Measurements from ENCODE around the gene TRIM22. TPM values are rescaled to one million over a fixed set of nuclear protein-coding genes. Genes with fewer than 3 reads are reported as not detected.

Gene TRIM22
- total and polyA plus RNA-seq, 9 of the 15 experiments (the other 6 are each of a cell fraction or from before 2014, with no cell fraction given), result 0.06 to 1.1 (median 0.18) TPM; not detected in 2

GRCh38 chr11:5688482-5688881, 1.1 kb upstream of the TRIM22 start (continued):
- TF ChIP-seq ATF3 (IDR thresholded peaks at IDR 0.05) (peak; percentile 36; the same call in 1 of the 2 replicates), ATF3 (CRISPR knock-in tag; conservative IDR thresholded peaks at IDR 0.05) (no peak), MCM3 (IDR thresholded peaks at IDR 0.05) (no peak), CEBPB (tag; IDR thresholded peaks at IDR 0.05) (0 out of 2 replicates have a peak, but pooled peaks have one; percentile 47)

GRCh38 chr11:5690216-5690615, 626 bp downstream of the TRIM22 start:
- Histone ChIP-seq H3K9me3 (replicated peaks; ENCODE audit: control insufficient read depth, insufficient read depth, low read depth, low read length) (no peaks in the 10 kb centered on the region), H3K79me2 (ENCODE audit: control insufficient read depth, insufficient read depth, low read length) (no peaks in the 10 kb centered on the region), H3K9ac (ENCODE audit: insufficient read depth in 1 of 2, low read depth in 2 of 2, low read length in 2 of 2) (no peak overlapping the region), H3K4me3 (no peak overlapping the region), H2AFZ (ENCODE audit: low read depth, low read length) (no peak overlapping the region), H3K9me1 (ENCODE audit: control insufficient read depth, insufficient read depth, low read length) (no peaks in the 10 kb centered on the region), H3K27ac (ENCODE audit: extremely low read depth, low read depth, low read length) (no peak overlapping the region), H3K27me3 (ENCODE audit: control insufficient read depth in 2 of 2, insufficient read depth in 2 of 2, low read length in 2 of 2) (no peaks in the 10 kb centered on the region), H3K4me2 (ENCODE audit: insufficient read depth, low read length) (peak overlapping the region; percentile 60; the same call in 1 of the 2 replicates), H4K20me1 (replicated peaks; ENCODE audit: control insufficient read depth, insufficient read depth, low read length) (no peaks in the 10 kb centered on the region), H3K36me3 (ENCODE audit: control insufficient read depth, insufficient read depth, low read length) (no peaks in the 10 kb centered on the region), H3K4me1 (replicated peaks in 1 of 2; ENCODE audit: control insufficient read depth in 2 of 2, insufficient read depth in 2 of 2, low read length in 2 of 2) (peaks cover 0 to 26% of the 10 kb centered on the region in 2 experiments; a peak in 4 of 5 replicates)
- in situ Hi-C loops (cut with MboI) (no loop called here), intact Hi-C loops (cut with micrococcal nuclease) (no loop called here)
- CTCF ChIA-PET (ENCODE audit: low intra/inter-chr PET ratio), result no interaction called here
- ATAC-seq (no peak), FAIRE-seq (no peak), DNase-seq (ENCODE audit: extremely low read depth in 1 of 4, low spot score in 3 of 4) (no peak)
- BruUV-seq (replicated peaks), result no TSS peak
- 13% methylated on average over 5 of the region's 5 CpGs for WGBS (ENCODE audit: insufficient coverage, low coverage, missing lambda C conversion rate)
- POLR2A ChIA-PET, result interaction anchor here (0.6 to 1.3 kb wide), 4 partner anchors 10 to 1115 kb away, joined by 3 to 5 read pairs (median 4); no protein-coding TSS in a partner anchor
- TF ChIP-seq MGA (IDR thresholded peaks at IDR 0.05) (no peak), TRIM28 (IDR thresholded peaks at IDR 0.05) (no peak), ZNF316 (IDR thresholded peaks at IDR 0.05) (no peak), HBP1 (CRISPR knock-in tag; IDR thresholded peaks at IDR 0.05) (no peak)

Measured in K562 (cell line).